CD4-positive, alpha-beta T cell (primary cell): ENCODE data around the gene CACNA1B. TPM values are rescaled to one million over a fixed set of nuclear protein-coding genes. Genes with fewer than 3 reads are reported as not detected.
"Not testable (repeated sequence)": the region's sequence is repeated elsewhere in the genome, so short reads cannot be mapped to it uniquely, and the experiment has no call there.

ENCODE experiments used
- ATAC-seq: fragments of 200-7000 bp; cut with Tn5 transposase; one replicate; pipeline ENCODE4 v1.10.0; 2022; ENCODE audit warnings: mild to moderate bottlenecking; ENCODE audit not compliant: poor library complexity
- CTCF ChIA-PET: fragments of 350-600 bp; sonication (Branson Sonifier 250); formaldehyde crosslinking; loops from one replicate; lab custom pipeline; 2021; ENCODE audit warnings: antibody characterized with exemption, inconsistent platforms; lab: Charles Lee
- POLR2A ChIA-PET: fragments of 350-600 bp; sonication (Branson Sonifier 250); formaldehyde crosslinking; loops from one replicate; lab custom pipeline; 2021; ENCODE audit warnings: antibody characterized with exemption, inconsistent platforms; lab: Charles Lee
- DNase-seq, 14 experiments: peaks; one replicate each; pipeline ENCODE4 v3.0.0-alpha.2; 2013 to 2020; ENCODE audit warnings: mixed read lengths in 2 of 14
- H3K27ac ChIP-seq, 2 donors: one replicate each; pipeline versions ENCODE4 v1.5.1 to v1.7.0; 2013; ENCODE audit warnings: low read length in 2 of 2, low read depth in 1 of 2, mild to moderate bottlenecking in 1 of 2
- H3K27me3 ChIP-seq, 2 experiments: 1 replicate in 1 of 2; 2 replicates in 1 of 2; pipeline versions ENCODE4 v1.6.1 to v1.7.0; 2013; ENCODE audit warnings: low read length in 2 of 2, control low read depth in 1 of 2, mild to moderate bottlenecking in 1 of 2, moderate library complexity in 1 of 2; ENCODE audit not compliant: insufficient read depth in 2 of 2, control insufficient read depth in 1 of 2
- H3K36me3 ChIP-seq: one replicate; pipeline ENCODE4 v1.6.1; 2013; ENCODE audit warnings: low read length, control low read depth; ENCODE audit not compliant: insufficient read depth
- H3K4me1 ChIP-seq: one replicate; pipeline ENCODE4 v1.6.1; 2013; ENCODE audit warnings: low read length, control low read depth; ENCODE audit not compliant: insufficient read depth
- H3K4me3 ChIP-seq: one replicate; pipeline ENCODE4 v1.5.1; 2013; ENCODE audit warnings: mild to moderate bottlenecking, low read length, moderate library complexity
- H3K9me3 ChIP-seq, 2 experiments: 1 replicate in 1 of 2; 2 replicates in 1 of 2; pipeline versions ENCODE4 v1.6.1 to v1.7.0; 2013; ENCODE audit warnings: low read length in 2 of 2, mild to moderate bottlenecking in 2 of 2, control low read depth in 1 of 2, moderate library complexity in 1 of 2; ENCODE audit not compliant: control insufficient read depth in 1 of 2, insufficient read depth in 1 of 2
- H3K27ac Mint-ChIP-seq: one replicate; pipeline ENCODE4 v1.8.0; 2020; ENCODE audit warnings: mixed read lengths
- H3K27me3 Mint-ChIP-seq: one replicate; pipeline ENCODE4 v1.8.0; 2021; ENCODE audit warnings: mixed read lengths
- H3K36me3 Mint-ChIP-seq: one replicate; pipeline ENCODE4 v1.8.0; 2021; ENCODE audit warnings: low read depth, mixed read lengths
- H3K4me1 Mint-ChIP-seq: one replicate; pipeline ENCODE4 v1.8.0; 2021; ENCODE audit warnings: low read depth, mixed read lengths
- H3K4me3 Mint-ChIP-seq: one replicate; pipeline ENCODE4 v1.8.0; 2020; ENCODE audit warnings: mild to moderate bottlenecking, mixed read lengths
- H3K9me3 Mint-ChIP-seq: one replicate; pipeline ENCODE4 v1.8.0; 2020; ENCODE audit warnings: mixed read lengths
- intact Hi-C, 2 experiments: fragments of 100-400 bp; cut with DNase I in 1 of 2; cut with micrococcal nuclease in 1 of 2; formaldehyde crosslinking; loops; one replicate each; pipeline versions ENCODE4 v1.15.1 to v1.9.0; 2023 to 2025; cut with DNase I, micrococcal nuclease
- total RNA-seq, 174 experiments: library from RNA in 2 of 174; stranded (reverse) in 2 of 174; gene quantifications; one replicate each; pipeline ENCODE4 v1.2.3 and lab custom pipeline; 2021 to 2026

The CACNA1B gene
- total RNA-seq, 2 experiments from 2014 or later = not detected

DNA sequence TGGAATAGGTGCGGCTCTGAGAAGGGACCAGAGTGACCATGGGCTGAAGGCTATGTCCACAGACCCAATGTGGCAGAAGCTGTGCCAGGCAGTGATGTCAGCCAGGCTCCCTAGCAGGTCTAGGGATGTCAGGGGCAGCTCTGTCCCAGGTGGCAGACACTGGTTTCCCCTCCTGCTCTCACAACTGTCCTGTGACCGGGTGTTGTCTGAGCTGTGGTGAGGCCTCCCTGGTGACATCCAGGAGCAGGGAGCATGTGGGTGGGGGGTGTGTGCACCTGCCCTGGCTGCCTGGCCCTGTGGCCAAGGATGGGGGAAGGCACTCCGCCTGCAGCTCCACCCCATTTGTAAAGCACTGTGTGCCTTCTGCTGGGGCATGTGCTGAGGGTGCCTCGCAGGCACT lies 257.0 kb downstream of the CACNA1B start:
- H3K27me3 ChIP-seq, H3K4me1 ChIP-seq, ATAC-seq, H3K9me3 ChIP-seq, H3K9me3 Mint-ChIP-seq, intact Hi-C loops, H3K36me3 ChIP-seq, H3K4me1 Mint-ChIP-seq, CTCF ChIA-PET, H3K36me3 Mint-ChIP-seq, H3K27ac Mint-ChIP-seq, H3K4me3 ChIP-seq, POLR2A ChIA-PET, H3K27ac ChIP-seq, DNase-seq, H3K4me3 Mint-ChIP-seq, H3K27me3 Mint-ChIP-seq: not testable (repeated sequence)

DNA sequence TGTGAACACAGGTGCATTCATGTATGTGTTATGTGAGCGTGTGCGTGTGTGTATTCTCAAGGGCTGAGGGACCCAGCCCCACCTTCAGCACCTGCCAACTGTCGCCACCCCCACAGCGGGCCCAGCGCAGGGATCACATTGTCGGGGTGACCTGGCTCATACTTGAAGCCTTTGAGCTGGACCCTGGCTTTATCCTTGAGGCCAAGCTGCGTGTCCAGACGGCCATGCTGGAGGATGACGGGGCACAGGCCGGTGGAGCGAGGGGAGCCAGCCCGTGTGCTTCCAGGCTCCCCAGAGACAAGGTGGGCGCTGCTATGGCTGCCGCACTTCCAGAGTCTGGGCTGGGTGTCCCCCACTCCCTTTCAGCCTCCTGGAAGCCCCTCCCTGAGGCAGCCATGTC lies 261.5 kb downstream of the CACNA1B start:
- H3K27ac Mint-ChIP-seq, ATAC-seq, CTCF ChIA-PET, H3K9me3 ChIP-seq, intact Hi-C loops, DNase-seq, H3K27me3 Mint-ChIP-seq, H3K4me1 ChIP-seq, H3K36me3 Mint-ChIP-seq, H3K4me3 ChIP-seq, H3K4me3 Mint-ChIP-seq, H3K9me3 Mint-ChIP-seq, H3K4me1 Mint-ChIP-seq, H3K27ac ChIP-seq, H3K27me3 ChIP-seq, POLR2A ChIA-PET, H3K36me3 ChIP-seq: not testable (repeated sequence)

DNA sequence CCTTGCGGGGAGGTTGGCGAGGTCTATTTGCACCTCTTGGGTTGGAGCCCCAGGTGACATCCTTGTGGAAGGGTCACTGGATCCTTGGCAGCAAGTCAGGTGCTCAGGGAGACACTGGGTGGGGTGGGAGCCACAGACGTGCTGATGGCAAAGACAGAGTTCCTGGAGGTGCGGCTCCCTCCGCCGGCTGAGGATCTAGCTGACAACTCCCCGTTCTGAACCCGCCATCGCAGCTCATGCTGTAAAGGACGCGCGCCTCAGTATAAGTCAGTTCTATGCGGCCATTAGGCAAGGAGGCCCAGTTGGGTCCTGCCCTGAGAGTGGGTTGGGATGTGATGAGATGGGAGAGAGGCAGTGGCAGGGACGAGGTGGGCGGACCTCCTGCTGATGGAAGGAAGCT lies 263.4 kb downstream of the CACNA1B start:
- H3K27me3 Mint-ChIP-seq, H3K4me3 Mint-ChIP-seq, H3K27ac Mint-ChIP-seq, POLR2A ChIA-PET, H3K27me3 ChIP-seq, H3K4me3 ChIP-seq, H3K36me3 ChIP-seq, H3K36me3 Mint-ChIP-seq, H3K4me1 Mint-ChIP-seq, DNase-seq, H3K9me3 Mint-ChIP-seq, H3K4me1 ChIP-seq, CTCF ChIA-PET, ATAC-seq, intact Hi-C loops, H3K27ac ChIP-seq, H3K9me3 ChIP-seq: not testable (repeated sequence)

- H3K9me3 ChIP-seq, H3K4me1 ChIP-seq, intact Hi-C loops, H3K27me3 Mint-ChIP-seq, H3K36me3 Mint-ChIP-seq, H3K27ac Mint-ChIP-seq, H3K4me1 Mint-ChIP-seq, H3K9me3 Mint-ChIP-seq, H3K27ac ChIP-seq, DNase-seq, H3K27me3 ChIP-seq, H3K36me3 ChIP-seq, POLR2A ChIA-PET, ATAC-seq, H3K4me3 ChIP-seq, H3K4me3 Mint-ChIP-seq, CTCF ChIA-PET: not testable (repeated sequence)
These were observed 265.1 kb downstream of the CACNA1B start for GRCh38 chr9:138142528-138143244.

GRCh38 chr9:138143491-138143890 lies 265.9 kb downstream of the CACNA1B start:
- H3K27me3 ChIP-seq, H3K4me3 ChIP-seq, H3K4me3 Mint-ChIP-seq, H3K27ac ChIP-seq, intact Hi-C loops, H3K36me3 Mint-ChIP-seq, CTCF ChIA-PET, H3K27me3 Mint-ChIP-seq, H3K36me3 ChIP-seq, H3K9me3 ChIP-seq, H3K4me1 ChIP-seq, POLR2A ChIA-PET, ATAC-seq, H3K4me1 Mint-ChIP-seq, H3K9me3 Mint-ChIP-seq, H3K27ac Mint-ChIP-seq, DNase-seq: not testable (repeated sequence)
